SK-N-SH (cell line): ENCODE measurements around the gene COL23A1. TPM values are rescaled to one million over a fixed set of nuclear protein-coding genes. Genes with fewer than 3 reads are reported as not detected.

ENCODE experiments used
- CTCF ChIA-PET: fragments of 300-600, 350-600 bp; formaldehyde crosslinking; extraction: SDS; loops from one replicate; lab custom pipeline; 2021; lab: Yijun Ruan, JAX
- POLR2A ChIA-PET: fragments of 350-600 bp; sonication (Branson Sonifier 250); formaldehyde crosslinking; extraction: SDS; loops from one replicate; lab custom pipeline; 2020; ENCODE audit warnings: antibody characterized with exemption, inconsistent platforms; lab: Yijun Ruan, JAX
- DNase-seq: peaks from one replicate; pipeline ENCODE4 v3.0.0; 2012
- H2AFZ ChIP-seq: fragments of 200-600 bp; sonication (generic); 2 replicates; pipeline ENCODE4 v1.8.1; 2016; ENCODE audit warnings: antibody characterized with exemption, mild to moderate bottlenecking, low read depth
- H3F3A ChIP-seq: fragments of 200-600 bp; sonication (generic); replicated peaks from 2 replicates; pipeline ENCODE3; 2016; ENCODE audit warnings: antibody characterized with exemption, mild to moderate bottlenecking; ENCODE audit not compliant: insufficient read depth
- H3K27ac ChIP-seq, 2 experiments: fragments of 200-500 bp in 1 of 2; fragments of 200-600 bp in 1 of 2; sonication (Bioruptor generic) in 1 of 2; sonication (generic), shearing (Covaris generic) in 1 of 2; 2 replicates each; pipeline versions ENCODE4 v1.5.1 to v1.6.1; 2014 to 2016; ENCODE audit warnings: low read depth in 2 of 2, inconsistent platforms in 1 of 2, low read length in 1 of 2, mild to moderate bottlenecking in 1 of 2, mixed read lengths in 1 of 2
- H3K27me3 ChIP-seq: fragments of 200-600 bp; sonication (generic), shearing (Covaris generic); 2 replicates; pipeline ENCODE4 v1.6.1; 2016; ENCODE audit warnings: mixed run types; ENCODE audit not compliant: insufficient read depth
- H3K36me3 ChIP-seq, 2 experiments: fragments of 200-500 bp in 1 of 2; fragments of 200-600 bp in 1 of 2; sonication (Bioruptor generic) in 1 of 2; sonication (generic) in 1 of 2; replicated peaks in 1 of 2; 2 replicates each; pipeline versions ENCODE3 to v1.5.1; 2014 to 2016; ENCODE audit warnings: low read length in 1 of 2, mild to moderate bottlenecking in 1 of 2; ENCODE audit not compliant: insufficient read depth in 2 of 2, control insufficient read depth in 1 of 2
- H3K4me1 ChIP-seq, 2 experiments: fragments of 200-500 bp in 1 of 2; fragments of 200-600 bp in 1 of 2; sonication (Bioruptor generic) in 1 of 2; sonication (generic), shearing (Covaris generic) in 1 of 2; 2 replicates each; pipeline versions ENCODE4 v1.5.1 to v1.6.1; 2014 to 2016; ENCODE audit warnings: low read depth in 1 of 2, low read length in 1 of 2, mixed run types in 1 of 2; ENCODE audit not compliant: insufficient read depth in 2 of 2, control insufficient read depth in 1 of 2
- H3K4me2 ChIP-seq: fragments of 200-600 bp; sonication (generic), shearing (Covaris generic); 2 replicates; pipeline ENCODE4 v1.6.1; 2017; ENCODE audit warnings: mixed run types
- H3K4me3 ChIP-seq, 2 experiments: fragments of 200-500 bp in 1 of 2; fragments of 200-600 bp in 1 of 2; sonication (Bioruptor generic) in 1 of 2; sonication (generic), shearing (Covaris generic) in 1 of 2; 2 replicates each; pipeline versions ENCODE4 v1.5.1 to v1.8.1; 2014 to 2016; ENCODE audit warnings: low read depth in 2 of 2, inconsistent platforms in 1 of 2, low read length in 1 of 2, mild to moderate bottlenecking in 1 of 2, mixed read lengths in 1 of 2, moderate library complexity in 1 of 2
- H3K79me2 ChIP-seq: fragments of 200-600 bp; sonication (generic); 2 replicates; pipeline ENCODE4 v1.8.1; 2017; ENCODE audit warnings: mild to moderate bottlenecking; ENCODE audit not compliant: insufficient read depth
- H3K9ac ChIP-seq: fragments of 200-600 bp; sonication (generic); 2 replicates; pipeline ENCODE4 v1.6.1; 2017; ENCODE audit warnings: mixed run types
- H3K9me2 ChIP-seq: fragments of 200-600 bp; sonication (generic); 2 replicates; pipeline ENCODE4 v1.6.1; 2017; ENCODE audit warnings: mixed run types
- H3K9me3 ChIP-seq: fragments of 200-600 bp; sonication (generic); 2 replicates; pipeline ENCODE4 v1.6.1; 2017; ENCODE audit warnings: mixed run types, mild to moderate bottlenecking, moderate library complexity
- H4K20me1 ChIP-seq: fragments of 200-600 bp; sonication (generic); 2 replicates; pipeline ENCODE4 v1.6.1; 2017; ENCODE audit warnings: mild to moderate bottlenecking, mixed run types; ENCODE audit not compliant: insufficient read depth
- CTCF ChIP-seq: fragments of 200-600 bp; sonication (generic); IDR thresholded peaks from 2 replicates; pipeline ENCODE4 v1.6.1; 2017; ENCODE audit warnings: antibody characterized with exemption, mild to moderate bottlenecking, moderate library complexity
- ELF1 ChIP-seq: IDR thresholded peaks from 2 replicates; pipeline ENCODE4 v1.4.0; 2012
- EZH2phosphoT487 ChIP-seq: fragments of 200-600 bp; sonication (generic); IDR thresholded peaks from 2 replicates; pipeline ENCODE4 v1.6.1; 2017; ENCODE audit warnings: low read depth, mixed run types, mild to moderate bottlenecking, antibody characterized with exemption, moderate library complexity, borderline replicate concordance
- FOSL2 ChIP-seq: IDR thresholded peaks from 2 replicates; pipeline ENCODE4 v1.4.0; 2012; ENCODE audit warnings: low read depth, mild to moderate bottlenecking, moderate library complexity, borderline replicate concordance
- FOXJ3 ChIP-seq: sonication (generic); formaldehyde crosslinking; IDR thresholded peaks from 2 replicates; pipeline ENCODE4 v1.5.1; 2020; ENCODE audit warnings: mild to moderate bottlenecking, missing genetic modification reagents
- IRF3 ChIP-seq: fragments of 150-350 bp; IDR thresholded peaks from 2 replicates; pipeline ENCODE4 v1.6.1; 2016; ENCODE audit warnings: mild to moderate bottlenecking, low read depth, low read length
- JUND ChIP-seq: IDR thresholded peaks from 2 replicates; pipeline ENCODE4 v1.4.0; 2012
- MXI1 ChIP-seq: IDR thresholded peaks from 2 replicates; pipeline ENCODE4 v1.6.1; 2012; ENCODE audit warnings: mild to moderate bottlenecking, low read depth, low read length, improper control_type of control experiment
- NRF1 ChIP-seq: IDR thresholded peaks from 2 replicates; pipeline ENCODE4 v1.6.1; 2012; ENCODE audit warnings: low read depth, mild to moderate bottlenecking, low read length
- RAD21 ChIP-seq: IDR thresholded peaks from 2 replicates; pipeline ENCODE4 v1.6.1; 2012; ENCODE audit warnings: mild to moderate bottlenecking, low read length
- SIN3A ChIP-seq: IDR thresholded peaks from 2 replicates; pipeline ENCODE4 v1.6.1; 2012; ENCODE audit warnings: low read depth, mild to moderate bottlenecking, low read length, moderate library complexity, borderline replicate concordance
- SMC3 ChIP-seq: IDR thresholded peaks from 2 replicates; pipeline ENCODE4 v1.6.1; 2012; ENCODE audit warnings: low read depth, low read length, improper control_type of control experiment
- TAF1 ChIP-seq: IDR thresholded peaks from 2 replicates; pipeline ENCODE4 v1.6.1; 2012; ENCODE audit warnings: low read depth, mild to moderate bottlenecking, low read length, moderate library complexity, borderline replicate concordance
- TEAD4 ChIP-seq: IDR thresholded peaks from 2 replicates; pipeline ENCODE4 v1.4.0; 2012; ENCODE audit warnings: mild to moderate bottlenecking, borderline replicate concordance; ENCODE audit not compliant: insufficient read depth
- USF1 ChIP-seq: IDR thresholded peaks from 2 replicates; pipeline ENCODE4 v1.4.0; 2012; ENCODE audit warnings: low read depth, borderline replicate concordance
- YY1 ChIP-seq: IDR thresholded peaks from 2 replicates; pipeline ENCODE4 v1.4.0; 2012; ENCODE audit warnings: low read depth, mild to moderate bottlenecking
- WGBS: methylation state at CpG from one replicate; pipeline ENCODE4 v1.1.6; 2017; ENCODE audit warnings: low lambda C conversion rate; 5-methylcytosine and 5-hydroxymethylcytosine counted together
- polyA plus RNA-seq, 3 experiments: library from polyadenylated mRNA; depleted of rRNA; stranded (reverse); fragments of >200 nt; gene quantifications; 2 replicates each; pipeline ENCODE4 v1.2.3, GENCODE V29; 2012

Gene COL23A1
- polyA plus RNA-seq, 1 of the 3 experiments (the other 2 are of a cell fraction) = 0.10 TPM

GRCh38 chr5:178298283-178298807 is 291.8 kb downstream of the COL23A1 start (continued):
- no peak for TF ChIP-seq MXI1
- no peak for TF ChIP-seq IRF3
- TF ChIP-seq YY1 = no peak
- no peak for TF ChIP-seq RAD21
- no peak for TF ChIP-seq NRF1
- no peak for TF ChIP-seq USF1
- TF ChIP-seq SIN3A = no peak

GRCh38 chr5:178297751-178298150 is 292.4 kb downstream of the COL23A1 start:
- H3K79me2 ChIP-seq = no peaks in the 10 kb centered on the region
- no peak for DNase-seq
- TF ChIP-seq EZH2phosphoT487 = no peak
- TF ChIP-seq SMC3 = no peak
- no peak for TF ChIP-seq NRF1
- no peak for TF ChIP-seq CTCF
- TF ChIP-seq FOSL2 = no peak
- TF ChIP-seq TAF1 = no peak
- TF ChIP-seq JUND = no peak
- TF ChIP-seq ELF1 = no peak
- TF ChIP-seq MXI1 = no peak
- TF ChIP-seq FOXJ3 = no peak
- TF ChIP-seq TEAD4 = no peak
- CTCF ChIA-PET = no interaction called here
- no peaks in the 10 kb centered on the region for H3K36me3 ChIP-seq
- H3K9ac ChIP-seq = no peak overlapping the region
- peaks cover 0 to 8% of the 10 kb centered on the region in 2 experiments; a peak in 1 of 4 replicates for H3K4me1 ChIP-seq
- H4K20me1 ChIP-seq = no peaks in the 10 kb centered on the region
- no peak overlapping the region for H2AFZ ChIP-seq
- 53% methylated on average over 6 of the region's 8 CpGs for WGBS
- H3F3A ChIP-seq = no peaks in the 10 kb centered on the region
- no peak overlapping the region for H3K4me3 ChIP-seq
- H3K27ac ChIP-seq = no peak overlapping the region
- no peaks in the 10 kb centered on the region for H3K9me2 ChIP-seq
- H3K27me3 ChIP-seq = no peaks in the 10 kb centered on the region
- no peak overlapping the region for H3K4me2 ChIP-seq
- H3K9me3 ChIP-seq = no peaks in the 10 kb centered on the region
- POLR2A ChIA-PET = no interaction called here
